Germinal center (tissue), 1 donor: ENCODE results near the gene PCCB.
"Not testable (repeated sequence)": the region's sequence is repeated elsewhere in the genome, so short reads cannot be mapped to it uniquely, and the experiment has no call there.

Experiments
- DNase-seq: peaks from one replicate; pipeline ENCODE4 v3.0.0; 2012; ENCODE audit warnings: mixed read lengths, low spot score

Gene PCCB

DNA sequence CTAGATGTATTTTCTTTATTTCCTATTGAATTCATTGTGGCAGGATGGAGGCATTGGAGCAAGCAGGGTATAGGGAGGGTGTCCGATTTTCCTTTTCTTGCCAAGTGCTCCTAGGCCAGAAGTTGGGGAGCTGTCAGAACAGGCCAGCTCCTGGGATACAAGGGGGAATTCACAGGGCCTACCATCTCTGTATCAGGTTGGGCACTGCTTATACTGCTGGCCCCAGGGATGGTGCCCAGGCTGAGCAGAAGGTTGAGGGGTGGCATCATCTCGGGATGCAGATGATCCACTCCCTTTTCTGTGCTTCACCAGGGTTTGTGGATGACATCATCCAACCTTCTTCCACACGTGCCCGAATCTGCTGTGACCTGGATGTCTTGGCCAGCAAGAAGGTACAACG is 79.5 kb downstream of the PCCB start:
- DNase-seq, result no peak

DNA sequence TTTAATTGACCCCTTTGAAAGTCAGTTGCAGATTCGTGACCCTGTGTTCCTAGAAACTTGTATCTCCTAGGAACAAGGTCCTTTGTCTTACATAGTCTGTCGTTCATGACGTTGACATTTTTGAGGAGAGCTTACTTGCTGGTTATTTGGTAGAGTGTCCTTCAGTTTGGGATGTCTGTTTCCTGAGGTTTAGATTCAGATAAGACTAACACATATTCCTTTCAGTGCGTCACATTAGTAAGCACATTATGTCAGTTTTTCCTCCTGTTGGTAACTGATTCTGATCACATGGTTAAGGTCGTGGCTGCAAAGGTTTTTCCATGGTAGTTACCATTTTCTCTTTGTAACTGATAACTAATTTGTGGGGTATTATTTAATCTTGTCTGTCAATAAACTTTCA is 80.8 kb downstream of the PCCB start:
- DNase-seq, result no peak

DNA sequence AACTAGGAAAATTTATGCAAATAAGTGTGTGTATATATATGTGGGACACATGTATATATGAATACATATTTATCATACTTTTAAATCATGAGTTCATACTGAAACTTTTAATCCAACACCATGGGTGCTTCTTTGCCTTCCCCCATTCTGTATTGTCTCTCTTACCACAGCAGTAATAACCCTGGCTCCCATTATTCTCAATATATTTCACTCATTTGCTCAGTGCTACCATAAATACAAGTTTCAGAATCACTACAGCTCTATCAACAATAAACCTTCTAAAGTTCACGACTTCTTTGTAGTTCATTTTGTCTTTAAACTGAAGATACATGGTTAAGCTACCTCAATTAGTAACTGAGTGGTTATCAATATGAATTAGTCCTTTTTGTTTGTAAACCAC is 82.2 kb downstream of the PCCB start:
- DNase-seq, result no peak

DNA sequence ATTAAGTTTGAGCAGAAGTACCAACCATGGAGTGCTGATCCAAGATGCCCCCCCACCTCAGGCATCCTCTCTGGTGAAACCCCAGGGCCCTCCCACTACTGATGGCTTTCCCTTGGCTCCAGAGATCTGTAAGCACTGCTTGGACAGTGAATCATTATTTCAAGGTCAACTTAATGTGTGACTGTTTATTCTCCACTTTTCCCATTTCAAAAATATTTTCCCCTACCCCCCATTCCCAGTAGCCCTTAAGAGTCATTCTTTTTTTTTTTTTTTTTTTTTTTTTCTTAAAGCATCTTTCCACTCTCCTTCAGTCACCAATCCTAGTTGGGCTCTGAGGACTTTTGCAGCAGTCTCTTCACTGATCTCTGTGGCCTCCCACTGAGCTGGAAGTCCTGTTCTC is 82.6 kb downstream of the PCCB start:
- no peak for DNase-seq

DNA sequence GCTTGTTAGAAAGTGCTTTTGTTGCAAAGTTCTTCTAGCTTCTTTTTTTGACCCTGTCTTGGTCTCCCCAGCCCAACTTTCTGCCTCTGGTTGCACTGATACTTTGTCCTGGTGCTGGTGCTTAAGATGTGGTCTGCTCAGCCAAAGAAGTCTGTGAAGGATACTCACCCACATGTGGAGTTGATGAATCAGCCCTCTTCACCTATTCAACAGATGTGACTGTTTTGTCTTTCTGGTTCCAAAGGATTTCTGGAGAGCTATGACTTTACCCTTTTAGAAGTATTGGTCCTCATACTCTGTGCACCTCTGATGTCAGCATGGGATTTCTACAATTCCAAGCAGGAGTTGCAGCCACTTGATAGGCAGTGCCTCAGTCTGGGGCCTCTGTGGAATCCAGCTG is 84.1 kb downstream of the PCCB start:
- DNase-seq, result no peak

DNA sequence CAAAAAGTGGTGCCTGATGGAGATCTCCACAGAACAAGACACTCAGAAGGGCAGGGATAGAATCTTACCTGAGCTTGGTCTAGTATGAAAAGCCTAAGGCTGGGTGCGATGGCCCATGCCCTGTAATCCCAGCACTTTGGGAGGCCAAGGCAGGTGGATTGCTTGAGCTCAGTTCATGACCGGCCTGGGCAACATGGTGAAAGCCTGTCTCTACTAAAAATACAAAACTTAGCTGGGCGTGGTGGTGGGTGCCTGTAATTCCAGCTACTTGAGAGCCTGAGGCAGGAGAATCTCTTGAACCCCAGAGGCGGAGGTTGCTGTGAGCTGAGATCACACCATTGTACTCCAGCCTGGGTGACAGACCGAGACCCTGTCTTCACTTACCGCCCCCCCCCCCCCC is 84.6 kb downstream of the PCCB start:
- DNase-seq, result not testable (repeated sequence)

DNA sequence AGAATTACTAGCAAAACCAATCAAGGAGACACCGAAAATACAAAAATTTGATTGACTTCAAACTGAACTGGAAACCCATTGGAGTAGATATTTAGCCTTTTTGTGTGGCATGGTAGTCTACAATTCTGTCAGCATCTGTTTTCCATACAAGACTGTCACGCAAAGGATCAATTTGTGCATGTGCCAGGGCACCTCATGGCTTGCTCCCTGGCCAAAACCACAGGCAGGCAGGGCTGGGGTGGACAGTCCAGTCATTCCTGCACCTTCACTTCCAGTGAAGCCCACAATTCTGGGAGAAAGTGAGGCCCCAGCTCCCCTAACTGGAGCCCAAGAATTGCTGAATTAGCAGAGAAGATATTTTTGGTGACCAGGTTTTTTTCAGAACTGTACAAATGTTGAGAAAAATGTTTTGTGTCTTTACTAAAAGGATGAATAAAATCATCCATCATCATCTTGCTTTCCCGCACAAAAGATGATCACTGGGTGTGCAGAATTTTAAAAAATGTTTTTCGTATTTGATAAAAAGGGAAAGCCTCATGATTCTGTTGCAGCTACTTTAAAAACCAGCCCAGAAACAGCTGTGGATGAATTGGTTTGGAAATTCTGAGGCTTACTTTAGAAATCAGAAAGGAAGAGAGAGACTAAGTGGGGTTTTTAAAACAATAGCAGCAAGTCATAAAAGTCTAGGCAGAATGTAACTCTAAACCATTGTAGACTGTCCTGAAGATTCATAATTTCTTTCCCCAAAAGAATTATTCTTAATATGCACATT is 86.4 kb downstream of the PCCB start:
- no peak for DNase-seq

DNA sequence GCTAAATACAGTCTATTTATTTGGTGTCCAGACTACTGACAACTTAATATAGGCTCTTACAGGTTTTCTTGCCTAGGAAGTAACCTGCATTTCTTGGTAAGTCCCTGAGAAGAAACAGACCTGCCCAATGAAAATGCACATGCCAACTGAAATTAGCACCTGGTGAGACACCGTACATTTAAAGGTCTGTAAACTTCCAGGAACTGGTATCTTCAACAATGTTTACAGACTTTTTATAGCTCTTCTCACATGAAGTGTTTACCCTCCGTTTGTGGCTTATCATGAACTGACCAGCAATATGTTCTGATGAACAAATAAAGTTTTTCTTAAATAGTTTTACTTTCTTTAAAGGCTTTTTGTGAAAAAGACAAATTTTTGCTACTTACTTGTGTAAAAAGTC is 93.3 kb downstream of the PCCB start:
- no peak for DNase-seq

DNA sequence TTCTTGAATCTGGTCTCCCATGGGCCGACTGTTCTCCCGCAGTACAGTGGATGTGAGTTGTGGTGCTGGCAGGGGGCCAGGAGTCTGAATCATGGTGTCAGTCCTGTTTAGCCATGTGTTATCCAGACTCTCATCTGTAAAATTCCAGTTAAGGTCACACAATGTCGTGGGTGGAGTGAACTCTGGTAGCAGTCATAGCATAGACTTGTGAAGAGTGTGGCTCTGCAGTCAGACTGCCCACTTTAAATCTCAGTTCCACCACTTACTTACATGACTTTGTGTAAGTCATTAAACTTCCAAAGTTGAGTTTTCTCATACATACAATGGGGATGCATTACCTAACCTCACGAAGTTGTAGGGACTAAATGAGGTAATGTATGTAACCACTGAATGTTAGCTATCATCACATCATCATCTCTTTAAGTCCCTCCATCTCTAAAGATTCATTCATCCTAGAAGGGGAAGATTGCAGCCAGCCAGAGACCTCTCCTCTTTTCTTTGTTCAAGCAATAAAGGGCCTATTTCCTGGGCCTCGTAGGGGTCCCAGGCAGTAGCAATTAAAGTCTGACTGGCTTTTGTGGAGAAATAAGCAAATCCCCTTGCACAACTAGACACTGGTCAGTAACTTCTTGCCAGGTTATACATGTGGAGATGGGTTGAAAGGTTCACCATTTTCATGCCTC is 93.9 kb downstream of the PCCB start:
- no peak for DNase-seq

DNA sequence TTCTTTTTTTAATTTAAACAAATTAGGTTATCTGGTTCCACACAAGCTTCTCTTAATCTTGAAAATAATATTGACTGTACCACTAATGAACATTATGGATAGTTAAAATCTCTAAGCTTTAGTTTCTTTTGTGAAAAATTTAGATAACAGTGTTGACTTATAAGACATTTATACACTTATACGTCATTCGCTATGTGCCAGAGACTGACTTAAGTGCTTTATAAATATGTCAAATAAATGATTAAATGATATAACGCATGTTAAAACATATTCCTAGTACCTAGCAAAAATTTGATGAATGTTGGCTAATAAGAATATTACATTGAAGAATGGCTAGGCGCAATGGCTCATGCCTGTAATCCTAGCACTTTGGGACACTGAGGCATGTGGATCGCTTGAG is 96.3 kb downstream of the PCCB start:
- no peak for DNase-seq

DNA sequence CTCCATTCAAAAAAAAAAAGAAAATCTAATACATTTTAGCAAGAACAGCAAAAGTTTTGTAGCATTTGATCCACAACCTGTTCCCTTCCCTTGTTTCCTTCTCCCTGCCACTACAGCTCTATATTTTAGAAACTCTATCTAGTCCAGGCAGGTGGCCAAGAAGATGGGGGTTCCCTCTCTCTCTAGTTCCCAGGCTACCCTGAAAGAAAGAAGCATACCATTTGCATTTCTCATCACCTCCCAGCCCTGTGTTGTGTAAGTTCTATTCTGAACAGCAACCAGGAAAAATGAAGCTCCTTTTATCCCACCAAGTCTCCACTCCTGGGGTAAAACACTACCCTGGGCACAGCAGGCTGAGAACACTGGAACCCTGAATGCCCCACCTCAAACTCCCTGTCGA is 100.0 kb downstream of the PCCB start:
- DNase-seq, result no peak

DNA sequence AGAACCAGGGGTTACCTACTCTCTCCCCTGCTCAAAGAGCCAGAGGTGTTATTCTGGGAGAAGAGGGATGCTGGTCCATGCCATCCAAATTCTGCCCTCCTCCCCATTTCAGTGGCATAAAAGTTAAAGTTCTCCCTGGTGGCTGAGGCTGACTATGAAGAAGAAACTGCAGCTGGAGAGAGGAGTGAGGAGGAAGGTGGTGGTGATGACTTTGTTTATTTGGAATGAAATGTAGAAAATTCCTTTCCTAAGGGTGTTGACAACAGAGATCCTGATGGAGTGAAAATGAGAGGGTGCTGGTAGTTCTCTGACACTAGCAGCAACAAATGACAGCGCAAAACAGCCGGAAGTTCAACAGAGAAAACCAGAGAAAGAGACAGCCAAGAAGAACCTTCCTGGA is 100.4 kb downstream of the PCCB start:
- no peak for DNase-seq

DNA sequence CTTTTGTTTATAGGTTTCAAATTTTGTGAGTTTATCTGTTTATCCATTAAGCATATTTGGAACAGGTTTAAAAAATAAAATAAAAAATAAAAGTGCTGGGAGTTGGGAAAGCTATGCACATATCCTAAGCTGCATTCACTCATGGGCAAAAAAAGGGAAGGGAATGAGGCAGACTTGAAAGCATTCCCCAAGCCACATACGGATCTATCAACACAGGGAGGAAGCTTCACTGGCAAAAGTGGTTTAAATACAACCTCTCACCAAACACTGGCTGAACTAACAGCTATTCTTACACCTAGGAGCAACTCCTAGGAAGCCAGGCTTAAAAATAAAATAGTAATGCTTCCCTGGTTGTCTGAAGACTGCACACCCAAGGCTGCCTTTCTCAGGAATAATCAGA is 101.2 kb downstream of the PCCB start:
- DNase-seq, result no peak

DNA sequence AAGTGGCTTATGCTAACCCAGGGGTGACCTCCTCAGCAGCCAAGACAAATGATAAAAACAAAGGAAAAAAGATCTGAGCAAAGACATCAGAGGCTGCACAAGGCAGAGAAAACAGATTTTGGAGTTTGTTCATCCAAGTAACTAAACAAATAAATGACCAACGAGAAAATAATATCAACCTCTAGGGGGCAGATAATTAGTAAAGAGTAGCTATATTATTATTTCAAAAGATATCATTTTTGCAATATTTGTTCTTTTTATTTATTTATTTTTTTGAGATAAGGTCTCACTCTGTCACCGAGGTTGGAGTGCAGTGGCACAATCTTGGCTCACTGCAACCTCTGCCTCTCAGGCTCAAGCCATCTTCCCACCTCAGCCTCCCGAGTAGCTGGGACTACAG is 101.8 kb downstream of the PCCB start:
- DNase-seq, result no peak

DNA sequence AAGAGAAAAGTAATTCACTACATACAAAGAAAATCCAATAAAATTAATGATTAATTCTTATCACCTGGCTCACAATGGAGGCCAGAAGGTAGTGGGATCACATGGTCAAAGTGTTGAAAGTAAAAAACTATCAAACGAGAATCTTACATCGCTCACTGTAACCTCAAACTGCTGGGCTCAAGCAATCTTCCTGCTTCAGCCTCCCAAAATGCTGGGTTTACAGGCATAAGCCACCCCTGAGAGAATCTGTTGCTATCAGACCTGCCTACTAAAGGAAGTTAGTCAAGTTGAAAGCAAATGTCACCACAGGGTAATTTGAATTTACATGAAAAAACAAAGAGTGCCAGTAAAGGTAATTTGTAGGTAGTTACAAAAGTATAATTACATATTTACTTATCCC is 103.3 kb downstream of the PCCB start:
- no peak for DNase-seq

DNA sequence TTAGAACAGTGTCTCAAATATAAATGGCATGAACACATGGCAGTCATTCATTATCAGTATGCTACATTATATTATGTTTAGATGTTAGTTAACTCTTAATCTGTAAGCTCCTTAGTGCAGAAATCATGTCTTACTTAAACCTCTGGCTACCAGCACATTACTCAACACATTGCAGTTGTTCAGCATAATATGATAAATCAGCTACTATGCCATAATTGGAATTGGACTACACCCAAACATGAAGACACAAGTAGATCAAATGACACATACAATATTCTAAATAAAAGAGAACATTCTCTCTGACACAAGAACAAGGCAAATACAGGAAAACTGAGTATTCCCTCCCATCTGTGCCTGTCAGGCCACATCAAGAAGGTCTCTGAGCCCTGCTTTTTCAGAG is 116.1 kb downstream of the PCCB start:
- no peak for DNase-seq

DNA sequence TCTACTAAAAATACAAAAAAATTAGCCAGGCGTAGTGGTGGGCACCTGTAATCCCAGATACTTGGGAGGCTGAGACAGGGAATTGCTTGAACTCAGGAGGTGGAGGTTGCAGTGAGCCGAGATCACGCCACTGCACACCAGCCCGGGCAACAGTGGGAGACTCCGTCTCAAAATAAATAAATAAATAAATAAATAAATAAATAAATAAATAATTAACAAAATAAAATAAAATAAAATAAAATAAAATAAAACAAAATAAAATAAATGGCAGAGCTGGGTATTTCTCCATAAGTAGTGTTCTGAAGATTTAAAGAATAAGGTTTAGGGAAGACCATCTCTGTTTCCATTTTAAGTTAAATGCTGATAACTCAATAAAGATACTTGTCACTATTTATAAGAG is 125.7 kb downstream of the PCCB start:
- not testable (repeated sequence) for DNase-seq

DNA sequence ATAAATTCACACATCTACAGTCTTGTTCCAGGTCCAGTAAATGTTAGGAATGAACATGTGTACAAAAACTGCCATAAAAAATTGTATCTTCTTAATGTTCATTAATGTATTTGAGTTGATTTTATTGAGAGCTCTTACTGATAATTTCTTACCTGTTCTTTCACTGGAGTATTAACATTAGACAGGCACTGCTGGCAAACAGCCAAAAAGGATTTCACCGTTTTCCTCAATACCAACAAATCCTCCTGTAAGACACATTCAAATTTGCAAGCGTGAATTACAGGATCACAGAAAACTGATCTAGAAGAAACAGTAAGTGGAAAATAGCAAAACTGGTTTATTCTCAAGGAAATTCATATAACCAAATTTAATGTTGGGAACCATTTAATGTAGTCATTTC is 127.4 kb downstream of the PCCB start:
- no peak for DNase-seq

DNA sequence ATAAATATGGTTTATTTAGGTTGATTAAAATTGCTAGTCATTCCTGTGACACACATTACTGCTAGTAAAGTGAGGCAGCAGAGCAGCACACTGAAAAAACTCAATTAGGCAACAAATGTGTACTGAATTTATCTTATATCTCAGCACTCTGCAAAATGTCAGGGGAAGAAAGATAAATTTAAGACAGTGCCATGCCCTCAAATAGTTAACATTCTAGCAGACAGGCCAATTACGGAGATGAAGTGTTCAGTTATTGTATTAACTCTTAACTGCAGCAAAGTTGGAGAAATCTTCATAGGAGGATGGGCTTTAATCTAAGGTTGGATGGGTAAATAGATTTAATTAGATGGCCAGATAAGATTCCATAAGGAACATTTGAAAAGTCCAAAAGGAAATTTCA is 127.9 kb downstream of the PCCB start:
- DNase-seq, result no peak
